HUES48 (cell line): ENCODE measurements around the gene C9orf57.

Experiments
- H3K27ac ChIP-seq: one replicate; pipeline ENCODE4 v1.7.0; 2013; ENCODE audit warnings: low read depth, low read length, inconsistent platforms
- H3K27me3 ChIP-seq: 2 replicates; pipeline ENCODE4 v1.6.1; 2013; ENCODE audit warnings: mild to moderate bottlenecking, low read length; ENCODE audit not compliant: control insufficient read depth, insufficient read depth
- H3K36me3 ChIP-seq: 2 replicates; pipeline ENCODE4 v1.6.1; 2013; ENCODE audit warnings: low read length; ENCODE audit not compliant: control insufficient read depth, insufficient read depth
- H3K4me1 ChIP-seq: 2 replicates; pipeline ENCODE4 v1.6.1; 2013; ENCODE audit warnings: mild to moderate bottlenecking, low read length; ENCODE audit not compliant: control insufficient read depth, insufficient read depth
- H3K4me3 ChIP-seq: 2 replicates; pipeline ENCODE4 v1.5.1; 2013; ENCODE audit warnings: mild to moderate bottlenecking, low read depth, low read length
- H3K9ac ChIP-seq: 2 replicates; pipeline ENCODE4 v1.6.1; 2013; ENCODE audit warnings: mild to moderate bottlenecking, low read depth, low read length, moderate library complexity
- H3K9me3 ChIP-seq: 2 replicates; pipeline ENCODE4 v1.6.1; 2013; ENCODE audit warnings: low read length; ENCODE audit not compliant: control insufficient read depth, insufficient read depth

C9orf57 gene

GRCh38 chr9:72044095-72044494 lies 16.3 kb downstream of the C9orf57 start:
- Histone ChIP-seq H3K9ac (no peak overlapping the region), H3K36me3 (no peaks in the 10 kb centered on the region), H3K9me3 (no peaks in the 10 kb centered on the region), H3K4me1 (peaks cover 3% of the 10 kb centered on the region; the same call in 1 of the 2 replicates), H3K4me3 (no peak overlapping the region), H3K27ac (no peak overlapping the region), H3K27me3 (no peaks in the 10 kb centered on the region)

- Histone ChIP-seq H3K4me1 (peaks cover 4% of the 10 kb centered on the region; the same call in 1 of the 2 replicates), H3K4me3 (no peak overlapping the region), H3K9me3 (no peaks in the 10 kb centered on the region), H3K27ac (no peak overlapping the region), H3K27me3 (no peaks in the 10 kb centered on the region), H3K36me3 (no peaks in the 10 kb centered on the region), H3K9ac (no peak overlapping the region)
These were observed 16.8 kb downstream of the C9orf57 start for GRCh38 chr9:72043576-72043975.

GRCh38 chr9:72042928-72043327 lies 17.5 kb downstream of the C9orf57 start:
- no peak overlapping the region for H3K9ac ChIP-seq
- no peaks in the 10 kb centered on the region for H3K9me3 ChIP-seq
- H3K4me1 ChIP-seq: peaks cover 4% of the 10 kb centered on the region; the same call in 1 of the 2 replicates
- no peaks in the 10 kb centered on the region for H3K36me3 ChIP-seq
- no peaks in the 10 kb centered on the region for H3K27me3 ChIP-seq
- H3K27ac ChIP-seq: no peak overlapping the region
- no peak overlapping the region for H3K4me3 ChIP-seq

- no peak overlapping the region for H3K4me3 ChIP-seq
- H3K9ac ChIP-seq: no peak overlapping the region
- no peaks in the 10 kb centered on the region for H3K27me3 ChIP-seq
- no peak overlapping the region for H3K27ac ChIP-seq
- H3K9me3 ChIP-seq: no peaks in the 10 kb centered on the region
- H3K4me1 ChIP-seq: peaks cover 4% of the 10 kb centered on the region; the same call in 1 of the 2 replicates
- no peaks in the 10 kb centered on the region for H3K36me3 ChIP-seq
These were observed 18.6 kb downstream of the C9orf57 start for GRCh38 chr9:72041775-72042194.

GRCh38 chr9:72041369-72041768 lies 19.0 kb downstream of the C9orf57 start:
- Histone ChIP-seq H3K4me3 (no peak overlapping the region), H3K36me3 (no peaks in the 10 kb centered on the region), H3K27me3 (no peaks in the 10 kb centered on the region), H3K4me1 (peaks cover 4% of the 10 kb centered on the region; the same call in 1 of the 2 replicates), H3K9ac (no peak overlapping the region), H3K9me3 (no peaks in the 10 kb centered on the region), H3K27ac (no peak overlapping the region)

- Histone ChIP-seq H3K27ac (no peak overlapping the region), H3K36me3 (no peaks in the 10 kb centered on the region), H3K9me3 (no peaks in the 10 kb centered on the region), H3K4me1 (peaks cover 4% of the 10 kb centered on the region; the same call in 1 of the 2 replicates), H3K4me3 (no peak overlapping the region), H3K27me3 (no peaks in the 10 kb centered on the region), H3K9ac (no peak overlapping the region)
These were observed 20.9 kb downstream of the C9orf57 start for GRCh38 chr9:72039532-72039931.

- no peak overlapping the region for H3K9ac ChIP-seq
- H3K27me3 ChIP-seq: no peaks in the 10 kb centered on the region
- no peak overlapping the region for H3K27ac ChIP-seq
- no peaks in the 10 kb centered on the region for H3K9me3 ChIP-seq
- H3K4me1 ChIP-seq: peaks cover 4% of the 10 kb centered on the region; the same call in 1 of the 2 replicates
- no peak overlapping the region for H3K4me3 ChIP-seq
- H3K36me3 ChIP-seq: no peaks in the 10 kb centered on the region
These were observed 21.5 kb downstream of the C9orf57 start for GRCh38 chr9:72038890-72039410.

- H3K9ac ChIP-seq: no peak overlapping the region
- no peaks in the 10 kb centered on the region for H3K36me3 ChIP-seq
- no peak overlapping the region for H3K4me3 ChIP-seq
- no peak overlapping the region for H3K27ac ChIP-seq
- no peaks in the 10 kb centered on the region for H3K9me3 ChIP-seq
- peaks cover 4% of the 10 kb centered on the region; the same call in 1 of the 2 replicates for H3K4me1 ChIP-seq
- no peaks in the 10 kb centered on the region for H3K27me3 ChIP-seq
These were observed 22.0 kb downstream of the C9orf57 start for GRCh38 chr9:72038408-72038807.

- Histone ChIP-seq H3K9ac (no peak overlapping the region), H3K27me3 (no peaks in the 10 kb centered on the region), H3K4me3 (no peak overlapping the region), H3K27ac (no peak overlapping the region), H3K4me1 (peaks cover 4% of the 10 kb centered on the region; the same call in 1 of the 2 replicates), H3K36me3 (no peaks in the 10 kb centered on the region), H3K9me3 (no peaks in the 10 kb centered on the region)
These were observed 22.8 kb downstream of the C9orf57 start for GRCh38 chr9:72037571-72037970.

- no peaks in the 10 kb centered on the region for H3K27me3 ChIP-seq
- H3K27ac ChIP-seq: no peak overlapping the region
- H3K9me3 ChIP-seq: no peaks in the 10 kb centered on the region
- no peaks in the 10 kb centered on the region for H3K36me3 ChIP-seq
- H3K4me3 ChIP-seq: no peak overlapping the region
- H3K4me1 ChIP-seq: no peaks in the 10 kb centered on the region
- H3K9ac ChIP-seq: no peak overlapping the region
These were observed 29.6 kb downstream of the C9orf57 start for GRCh38 chr9:72030767-72031166.

- Histone ChIP-seq H3K9ac (no peak overlapping the region), H3K4me1 (no peaks in the 10 kb centered on the region), H3K9me3 (no peaks in the 10 kb centered on the region), H3K27me3 (no peaks in the 10 kb centered on the region), H3K4me3 (no peak overlapping the region), H3K27ac (no peak overlapping the region), H3K36me3 (no peaks in the 10 kb centered on the region)
These were observed 30.4 kb downstream of the C9orf57 start for GRCh38 chr9:72029986-72030385.
